Right forelimb (tissue), 1 donor: ENCODE measurements around the gene FMNL2.

Source experiments
- DNase-seq: peaks from one replicate; pipeline ENCODE4 v3.0.0-alpha.2; 2018

FMNL2 gene

DNA sequence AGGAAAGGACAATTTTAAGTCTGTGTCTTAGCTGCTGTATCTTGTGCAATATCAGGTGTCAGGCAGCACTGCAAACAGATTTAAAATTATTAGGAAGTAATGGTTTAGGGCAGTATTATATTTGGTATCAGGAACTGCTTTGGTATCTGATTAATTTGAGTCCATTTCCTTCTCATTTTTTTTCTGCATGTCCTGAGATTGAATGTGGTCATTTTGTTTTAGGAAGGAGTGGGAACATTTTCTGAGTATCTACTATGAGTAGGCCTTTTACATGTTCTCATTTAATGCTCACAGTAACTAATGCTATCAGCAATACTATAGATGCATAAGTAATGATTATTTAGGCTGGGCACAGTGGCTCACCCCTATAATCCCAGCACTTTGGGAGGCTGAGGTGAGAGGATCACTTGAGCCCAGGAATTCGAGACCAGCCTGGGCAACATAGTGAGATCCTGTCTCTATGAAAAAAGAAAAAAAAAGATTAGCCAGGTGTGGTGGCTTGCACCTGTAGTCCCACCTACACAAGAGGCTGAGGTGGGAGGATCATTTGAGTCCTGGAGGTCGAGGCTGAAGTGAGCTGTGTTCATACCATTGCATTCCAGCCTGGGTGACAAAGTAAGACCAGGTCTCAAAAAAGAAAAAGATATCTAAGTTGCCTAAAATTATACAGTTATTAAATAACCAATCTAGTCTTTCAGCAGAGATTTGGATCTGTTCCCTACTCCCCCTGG is 4.7 kb downstream of the FMNL2 start:
- DNase-seq = no peak

DNA sequence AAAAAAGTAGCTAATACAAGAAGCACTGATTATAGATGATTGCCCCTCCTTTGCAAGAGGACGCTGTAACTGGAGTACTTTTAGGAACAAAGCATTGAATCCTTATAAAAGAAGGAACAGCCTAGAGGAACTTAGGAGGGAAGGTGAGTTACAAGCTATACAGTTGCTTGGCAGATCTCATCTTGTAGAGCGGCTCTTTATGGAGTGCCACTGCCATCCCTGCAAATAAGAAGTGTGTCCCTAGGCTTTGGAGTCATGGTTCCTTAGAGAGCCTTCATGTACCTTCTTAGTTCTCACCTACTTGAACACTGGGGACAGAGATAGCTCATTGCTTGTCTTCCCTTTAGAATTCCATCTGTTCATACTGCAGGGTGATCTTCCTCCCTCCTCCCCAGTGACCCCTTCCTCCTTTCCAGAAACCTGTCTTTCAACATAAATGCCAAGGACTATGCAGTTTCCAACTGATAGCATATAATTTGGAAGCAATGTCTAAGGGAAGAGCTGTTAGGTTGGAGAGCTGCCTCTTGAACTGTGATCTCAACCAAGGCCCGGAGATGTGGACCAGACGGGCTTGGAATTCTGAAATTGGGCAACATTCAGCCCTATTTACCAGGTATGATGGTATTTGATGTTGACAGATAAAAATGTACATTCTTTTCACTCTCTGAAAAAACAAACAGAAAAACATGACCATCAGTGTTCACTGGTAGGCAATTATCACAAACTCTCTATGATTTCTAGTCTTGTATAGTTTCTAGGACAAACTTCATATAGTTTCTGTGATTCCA is 7.5 kb downstream of the FMNL2 start:
- DNase-seq = no peak

DNA sequence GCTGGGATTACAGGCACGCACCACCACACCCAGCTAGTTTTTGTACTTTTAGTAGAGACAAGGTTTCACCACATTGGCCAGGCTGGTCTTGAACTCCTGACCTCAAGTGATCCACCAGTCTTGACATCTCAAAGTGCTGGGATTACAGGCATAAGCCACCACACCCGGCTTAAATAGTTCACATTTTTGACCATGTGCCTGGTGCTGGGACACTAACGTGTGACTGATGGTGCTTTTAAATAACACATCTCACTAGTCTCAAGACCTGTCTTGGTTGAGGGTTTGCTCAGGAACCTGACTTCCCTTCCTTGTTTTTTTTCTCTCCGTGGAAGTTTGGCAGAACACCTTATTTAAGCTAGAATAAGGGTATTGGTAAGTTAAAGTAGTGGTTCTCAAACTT is 8.5 kb downstream of the FMNL2 start:
- no peak for DNase-seq

DNA sequence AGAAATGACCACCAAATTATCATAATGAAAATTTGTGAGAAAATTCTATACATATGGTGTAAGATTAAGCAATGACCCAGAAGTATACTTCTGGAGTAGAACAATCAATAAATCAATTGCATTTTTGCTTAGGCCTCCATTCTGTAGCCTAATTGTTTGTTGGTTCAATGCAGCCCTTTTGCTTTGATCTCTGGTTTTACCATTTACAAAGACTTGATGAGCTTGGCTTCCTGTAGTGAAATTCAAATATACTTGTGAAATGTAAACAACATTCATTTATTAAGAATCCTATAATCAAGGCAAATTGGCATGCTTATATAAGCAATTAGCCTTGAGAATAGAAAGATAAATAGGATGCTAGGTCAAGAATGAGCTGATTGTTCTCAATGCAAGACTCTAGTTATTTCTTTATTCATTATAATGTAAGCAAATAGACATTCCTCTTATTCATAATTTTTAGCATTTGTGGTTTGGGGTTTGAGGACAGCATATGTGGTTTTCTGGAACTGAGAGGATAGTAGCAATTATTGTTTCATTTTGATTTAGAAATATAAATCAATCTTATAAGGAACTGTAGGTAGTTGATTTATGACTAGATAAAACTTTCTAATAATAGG is 9.7 kb downstream of the FMNL2 start:
- DNase-seq = no peak

GRCh38 chr2:152347076-152347475 is 12.1 kb downstream of the FMNL2 start:
- DNase-seq = no peak

GRCh38 chr2:152348388-152348787 is 13.4 kb downstream of the FMNL2 start:
- DNase-seq = no peak

GRCh38 chr2:152349416-152349815 is 14.4 kb downstream of the FMNL2 start:
- no peak for DNase-seq

GRCh38 chr2:152350155-152350679 is 15.2 kb downstream of the FMNL2 start:
- no peak for DNase-seq

DNA sequence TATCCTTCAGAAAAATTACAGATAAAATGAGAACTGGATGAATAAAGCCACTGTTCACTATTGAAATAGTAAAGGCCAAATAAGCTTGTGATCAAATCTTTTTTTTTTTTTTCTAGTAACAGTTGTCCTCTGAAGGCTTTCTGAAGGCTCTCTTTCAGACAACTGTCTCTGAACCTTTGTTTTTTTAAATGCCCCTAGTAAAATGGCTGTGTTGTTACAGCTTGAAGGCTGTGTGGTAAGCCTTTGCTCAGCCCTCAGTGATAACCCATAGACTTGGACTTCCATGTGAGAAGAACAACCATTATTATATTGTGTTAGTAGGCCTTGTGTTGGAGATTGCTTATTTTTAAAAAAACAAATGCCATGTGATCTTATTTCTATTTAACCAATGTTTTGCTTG is 17.6 kb downstream of the FMNL2 start:
- no peak for DNase-seq

- no peak for DNase-seq
Observed at GRCh38 chr2:152353364-152353763, 18.4 kb downstream of the FMNL2 start.

DNA sequence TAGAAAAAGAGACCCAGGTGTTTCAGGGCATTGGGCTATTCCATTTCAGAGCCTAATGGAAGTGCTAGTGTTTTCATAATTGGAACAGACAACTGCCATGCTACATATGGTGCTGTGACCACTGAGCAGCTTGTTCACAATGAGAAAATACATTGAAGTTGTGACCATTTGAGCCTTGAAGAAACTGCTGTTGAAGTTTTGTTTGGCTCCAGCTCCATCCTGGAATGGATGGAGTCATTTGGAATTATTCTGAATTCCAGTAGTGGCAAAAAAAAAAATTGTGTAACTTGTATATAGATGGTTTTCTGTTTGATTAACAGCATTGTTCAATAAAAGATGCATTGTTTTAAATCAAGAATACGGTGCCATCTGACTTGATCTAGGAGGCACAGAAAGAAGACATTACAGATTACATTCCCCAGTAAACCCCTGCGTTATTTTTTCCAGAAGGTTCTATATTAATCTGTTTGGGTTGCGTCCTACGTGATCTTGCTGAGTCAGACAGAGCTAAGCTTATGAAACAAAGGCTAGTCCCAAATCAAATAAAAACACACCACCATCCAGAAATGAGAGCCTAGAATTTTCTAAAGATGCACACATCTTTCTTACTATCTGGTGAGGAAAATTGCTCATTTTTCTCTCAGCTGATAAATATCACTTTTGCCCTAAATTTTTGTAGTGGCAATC is 19.2 kb downstream of the FMNL2 start:
- no peak for DNase-seq

- DNase-seq = no peak
Observed at GRCh38 chr2:152354909-152355308, 19.9 kb downstream of the FMNL2 start.

DNA sequence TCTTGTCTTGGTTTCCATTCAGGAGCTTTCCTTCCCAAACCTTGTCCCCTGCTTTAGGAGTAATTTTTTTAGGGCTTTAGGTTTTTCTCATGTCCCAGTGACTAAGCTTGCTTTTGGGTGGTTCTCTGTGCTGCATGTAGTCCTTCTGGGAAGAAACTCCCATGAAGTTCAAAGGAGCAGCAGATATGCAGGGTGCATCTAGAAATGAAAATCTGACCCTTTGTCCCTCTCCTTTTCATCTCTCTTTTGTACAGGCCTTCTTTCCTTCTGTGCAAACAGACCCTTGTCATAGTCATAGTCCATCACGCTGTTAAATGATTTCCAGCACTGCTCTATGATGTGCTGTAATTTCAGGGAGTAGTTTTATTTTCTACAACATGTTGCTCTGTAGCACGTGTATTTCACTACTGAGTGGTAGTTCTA is 20.4 kb downstream of the FMNL2 start:
- no peak for DNase-seq

- no peak for DNase-seq
Observed at GRCh38 chr2:152359573-152360363, 24.8 kb downstream of the FMNL2 start.

DNA sequence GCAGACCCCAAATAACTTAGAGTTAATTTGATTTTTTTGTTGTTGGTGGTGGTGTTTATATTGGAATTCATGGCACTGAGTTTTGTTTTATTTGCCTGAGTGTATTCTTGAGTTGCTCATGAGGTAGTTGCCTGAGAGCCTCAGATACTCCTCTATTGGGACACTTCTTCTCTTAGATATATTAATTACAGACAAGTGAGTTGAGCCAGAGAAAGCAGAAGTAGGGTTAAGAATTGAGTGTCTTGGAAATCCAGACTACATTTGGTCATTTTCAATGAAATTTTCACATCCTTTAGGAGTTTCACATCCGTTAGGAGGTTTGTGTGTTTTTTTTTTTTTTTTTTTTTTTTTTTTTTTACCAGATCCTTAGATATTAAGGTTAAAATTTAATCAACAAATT is 29.0 kb downstream of the FMNL2 start:
- no peak for DNase-seq

- no peak for DNase-seq
Observed at GRCh38 chr2:152367547-152368390, 32.8 kb downstream of the FMNL2 start.

GRCh38 chr2:152369176-152369860 is 34.3 kb downstream of the FMNL2 start:
- DNase-seq = no peak

- no peak for DNase-seq
Observed at GRCh38 chr2:152370783-152371182, 35.8 kb downstream of the FMNL2 start.

GRCh38 chr2:152372438-152372984 is 37.5 kb downstream of the FMNL2 start:
- DNase-seq = no peak

- no peak for DNase-seq
Observed at GRCh38 chr2:152375174-152375573, 40.2 kb downstream of the FMNL2 start.
